Stomach (tissue), 4 donors: ENCODE measurements around the gene SH3D21.

ENCODE experiments used
- CTCF ChIP-seq, 7 experiments: fragments of 450-650 bp in 4 of 7; fragments of 200-600 bp in 3 of 7; sonication (generic) in 3 of 7; IDR thresholded peaks; one replicate each; pipeline ENCODE4 v1.5.1; 2016 to 2019; ENCODE audit warnings: antibody characterized with exemption in 7 of 7, control low read depth in 2 of 7, mild to moderate bottlenecking in 1 of 7
- EP300 ChIP-seq: sonication (generic); formaldehyde crosslinking; IDR thresholded peaks from one replicate; pipeline ENCODE4 v1.6.1; 2017; ENCODE audit warnings: antibody characterized with exemption
- POLR2A ChIP-seq, 4 donors: fragments of 450-650 bp; IDR thresholded peaks; one replicate each; pipeline ENCODE4 v1.6.1; 2016; ENCODE audit warnings: antibody characterized with exemption in 4 of 4, control low read depth in 2 of 4, mild to moderate bottlenecking in 1 of 4, moderate library complexity in 1 of 4
- POLR2AphosphoS5 ChIP-seq, 3 donors: sonication (generic); formaldehyde crosslinking; IDR thresholded peaks; one replicate each; pipeline ENCODE4 v1.6.1; 2016; ENCODE audit warnings: antibody characterized with exemption in 3 of 3

GRCh38 chr1:36320767-36321118 lies 14.6 kb downstream of the SH3D21 start:
- TF ChIP-seq CTCF (IDR thresholded peaks at IDR 0.05), result no peak
- no peak for TF ChIP-seq EP300
- no peak for TF ChIP-seq POLR2A (IDR thresholded peaks at IDR 0.05)
- TF ChIP-seq POLR2AphosphoS5 (IDR thresholded peaks at IDR 0.05), result no peak
